ENCODE measurements around the gene GFI1B. TPM values are rescaled to one million over a fixed set of nuclear protein-coding genes. Genes with fewer than 3 reads are reported as not detected.
"Not testable (repeated sequence)": the region's sequence is repeated elsewhere in the genome, so short reads cannot be mapped to it uniquely, and the experiment has no call there.

Gene GFI1B
- polyA plus RNA-seq, 1 experiment: not detected

DNA sequence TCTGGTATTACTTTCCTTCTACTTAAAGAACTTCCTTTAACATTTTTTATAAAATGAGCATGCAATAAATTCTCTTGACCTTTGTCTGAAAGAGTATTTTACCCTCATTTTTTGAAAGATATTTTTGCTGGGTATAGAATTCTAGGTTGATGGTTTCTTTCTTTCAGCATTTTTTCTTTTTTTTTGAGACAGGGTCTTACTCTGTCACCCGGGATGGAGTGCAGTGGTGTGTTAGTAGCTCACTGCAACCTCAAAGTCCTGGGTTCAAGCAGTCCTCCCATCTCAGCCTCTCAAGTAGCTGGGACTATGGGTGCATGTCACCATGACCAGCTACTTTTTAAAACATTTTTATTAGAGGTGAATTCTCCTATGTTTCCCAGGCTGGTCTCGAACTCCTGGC, 23.4 kb upstream of the GFI1B start:
- DNase-seq (ENCODE audit: low read depth): no peak
- Histone ChIP-seq H3K4me3 (ENCODE audit: low read depth, low read length) (no peak overlapping the region), H3K27me3 (ENCODE audit: control insufficient read depth, insufficient read depth, low read length) (no peaks in the 10 kb centered on the region), H3K36me3 (ENCODE audit: control insufficient read depth, insufficient read depth, low read length) (no peaks in the 10 kb centered on the region)
- ChIA-PET CTCF (interaction anchor here (1.3 kb wide), 1 partner anchor 189 kb away, joined by 4 read pairs; no protein-coding TSS in a partner anchor), POLR2A (no interaction called here)
- TF ChIP-seq CTCF (IDR thresholded peaks at IDR 0.05; ENCODE audit: insufficient read depth, low read depth, low read length): no peak

DNA sequence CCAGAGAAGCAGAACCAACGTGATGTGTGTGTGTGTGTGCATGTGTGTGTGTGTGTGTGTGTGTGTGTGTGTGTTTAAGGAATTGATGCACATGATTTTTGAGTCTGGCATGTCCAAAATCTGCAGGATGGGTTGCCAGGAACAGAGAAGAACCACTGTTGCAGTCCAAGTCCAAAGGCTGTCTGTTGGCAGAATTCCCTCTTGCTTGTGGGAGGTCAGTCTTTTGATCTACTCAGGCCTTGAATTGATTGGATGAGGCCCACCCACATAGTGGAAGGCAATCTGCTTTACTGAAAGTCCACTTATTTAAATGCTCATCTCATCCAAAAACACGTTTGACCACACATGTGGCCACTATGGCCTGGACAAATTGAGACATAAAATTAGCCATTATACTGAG, 22.7 kb upstream of the GFI1B start:
- Histone ChIP-seq H3K4me3 (ENCODE audit: low read depth, low read length) (no peak overlapping the region), H3K27me3 (ENCODE audit: control insufficient read depth, insufficient read depth, low read length) (no peaks in the 10 kb centered on the region), H3K36me3 (ENCODE audit: control insufficient read depth, insufficient read depth, low read length) (no peaks in the 10 kb centered on the region)
- POLR2A ChIA-PET: no interaction called here
- no peak for TF ChIP-seq CTCF (IDR thresholded peaks at IDR 0.05; ENCODE audit: insufficient read depth, low read depth, low read length)
- CTCF ChIA-PET: no interaction called here
- DNase-seq (ENCODE audit: low read depth): no peak

DNA sequence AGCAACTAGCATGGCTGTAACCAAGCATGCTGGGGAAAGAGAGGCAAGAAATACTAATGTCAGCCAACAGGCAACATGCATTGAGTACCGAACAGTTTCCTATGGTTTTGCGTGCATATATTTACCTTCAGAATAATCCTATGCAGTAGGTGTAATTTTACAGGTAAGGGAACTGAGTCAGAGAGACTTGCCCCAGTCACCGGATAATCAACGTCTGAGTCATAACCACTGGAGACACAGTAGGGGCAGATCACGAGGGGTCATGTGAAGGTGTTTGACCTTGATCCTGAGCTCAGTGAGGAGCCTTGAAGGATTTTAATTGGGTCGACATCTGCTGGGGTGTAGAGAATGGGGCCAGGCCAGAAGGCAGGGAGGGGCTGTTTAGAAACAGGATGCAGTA, 20.7 kb upstream of the GFI1B start:
- ChIA-PET POLR2A (no interaction called here), CTCF (interaction anchor here (0.9 kb wide), 2 partner anchors 14 to 20 kb away, joined by 3 to 5 read pairs; partner anchors contain the start of gene GFI1B)
- no peaks in the 10 kb centered on the region for H3K27me3 ChIP-seq (ENCODE audit: control insufficient read depth, insufficient read depth, low read length)
- no peak for TF ChIP-seq CTCF (IDR thresholded peaks at IDR 0.05; ENCODE audit: insufficient read depth, low read depth, low read length)
- no peak overlapping the region for H3K4me3 ChIP-seq (ENCODE audit: low read depth, low read length)
- no peaks in the 10 kb centered on the region for H3K36me3 ChIP-seq (ENCODE audit: control insufficient read depth, insufficient read depth, low read length)
- no peak for DNase-seq (ENCODE audit: low read depth)

GRCh38 chr9:132961002-132961401, 17.5 kb upstream of the GFI1B start:
- ChIA-PET CTCF (interaction anchor here (1.1 kb wide), 1 partner anchor 8 kb away, joined by 3 read pairs; no protein-coding TSS in a partner anchor), POLR2A (no interaction called here)
- DNase-seq (ENCODE audit: low read depth): no peak
- no peak overlapping the region for H3K4me3 ChIP-seq (ENCODE audit: low read depth, low read length)
- H3K27me3 ChIP-seq (ENCODE audit: control insufficient read depth, insufficient read depth, low read length): no peaks in the 10 kb centered on the region
- no peaks in the 10 kb centered on the region for H3K36me3 ChIP-seq (ENCODE audit: control insufficient read depth, insufficient read depth, low read length)
- TF ChIP-seq CTCF (IDR thresholded peaks at IDR 0.05; ENCODE audit: insufficient read depth, low read depth, low read length): no peak

DNA sequence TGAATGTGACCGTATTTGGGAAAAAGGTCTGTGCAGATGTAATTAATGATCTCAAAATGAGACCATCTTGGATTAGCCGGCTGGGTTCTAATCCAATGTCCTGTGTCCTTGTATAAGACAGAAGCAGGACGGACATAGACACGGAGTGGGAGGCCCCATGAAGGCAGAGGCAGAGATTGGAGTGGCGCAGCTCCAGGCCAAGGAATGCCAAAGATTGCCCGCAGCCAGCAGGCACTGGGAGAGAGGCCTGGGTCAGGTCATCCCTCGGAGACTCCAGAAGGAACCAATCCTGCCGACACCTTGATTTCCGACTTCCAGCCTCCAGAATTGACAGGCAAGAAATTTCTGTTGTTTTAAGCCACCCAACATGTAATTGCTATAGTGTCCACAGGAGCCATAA, 13.0 kb upstream of the GFI1B start:
- no peak overlapping the region for H3K4me3 ChIP-seq (ENCODE audit: low read depth, low read length)
- TF ChIP-seq CTCF (IDR thresholded peaks at IDR 0.05; ENCODE audit: insufficient read depth, low read depth, low read length): no peak
- POLR2A ChIA-PET: no interaction called here
- DNase-seq (ENCODE audit: low read depth): no peak
- CTCF ChIA-PET: no interaction called here
- H3K36me3 ChIP-seq (ENCODE audit: control insufficient read depth, insufficient read depth, low read length): no peaks in the 10 kb centered on the region
- H3K27me3 ChIP-seq (ENCODE audit: control insufficient read depth, insufficient read depth, low read length): peaks cover 9% of the 10 kb centered on the region

GRCh38 chr9:132967908-132968307, 10.6 kb upstream of the GFI1B start:
- POLR2A ChIA-PET; H3K27me3 ChIP-seq (ENCODE audit: control insufficient read depth, insufficient read depth, low read length); H3K4me3 ChIP-seq (ENCODE audit: low read depth, low read length); CTCF ChIA-PET; H3K36me3 ChIP-seq (ENCODE audit: control insufficient read depth, insufficient read depth, low read length); DNase-seq (ENCODE audit: low read depth): not testable (repeated sequence)
